GM12875 (cell line): ENCODE results near the gene IKZF3.
A peak's percentile ranks its signal among the peaks of the same experiment; 100 is the strongest.

Experiments used
- H3K4me3 ChIP-seq: one replicate; pipeline ENCODE4 v1.5.1; 2011; ENCODE audit warnings: low read depth, low read length, control low read depth
- CTCF ChIP-seq: IDR thresholded peaks from 2 replicates; pipeline ENCODE4 v1.5.1; 2011; ENCODE audit warnings: low read depth, mild to moderate bottlenecking, control low read depth, inconsistent platforms, low read length, moderate library complexity, borderline replicate concordance; ENCODE audit not compliant: insufficient read depth

Gene IKZF3

GRCh38 chr17:39838784-39839183, 25.3 kb downstream of the IKZF3 start:
- H3K4me3 ChIP-seq = no peak overlapping the region
- no peak for TF ChIP-seq CTCF

GRCh38 chr17:39838057-39838456, 26.1 kb downstream of the IKZF3 start:
- H3K4me3 ChIP-seq = no peak overlapping the region
- no peak for TF ChIP-seq CTCF

GRCh38 chr17:39836117-39836516, 28.0 kb downstream of the IKZF3 start:
- H3K4me3 ChIP-seq = no peak overlapping the region
- TF ChIP-seq CTCF = no peak

GRCh38 chr17:39835038-39835786, 28.9 kb downstream of the IKZF3 start:
- no peak overlapping the region for H3K4me3 ChIP-seq
- peak; percentile 6; the same call in 1 of the 2 replicates for TF ChIP-seq CTCF

GRCh38 chr17:39834017-39834416, 30.1 kb downstream of the IKZF3 start:
- H3K4me3 ChIP-seq = no peak overlapping the region
- no peak for TF ChIP-seq CTCF

GRCh38 chr17:39831588-39831987, 32.5 kb downstream of the IKZF3 start:
- no peak for TF ChIP-seq CTCF

GRCh38 chr17:39828443-39828842, 35.7 kb downstream of the IKZF3 start:
- no peak overlapping the region for H3K4me3 ChIP-seq
- no peak for TF ChIP-seq CTCF

More at GRCh38 chr17:39831588-39831987, 32.5 kb downstream of the IKZF3 start:
- H3K4me3 ChIP-seq = no peak overlapping the region
